ENCODE measurements around the gene CRYBB3.
"Not testable (repeated sequence)": the region's sequence is repeated elsewhere in the genome, so short reads cannot be mapped to it uniquely, and the experiment has no call there.

Gene CRYBB3

DNA sequence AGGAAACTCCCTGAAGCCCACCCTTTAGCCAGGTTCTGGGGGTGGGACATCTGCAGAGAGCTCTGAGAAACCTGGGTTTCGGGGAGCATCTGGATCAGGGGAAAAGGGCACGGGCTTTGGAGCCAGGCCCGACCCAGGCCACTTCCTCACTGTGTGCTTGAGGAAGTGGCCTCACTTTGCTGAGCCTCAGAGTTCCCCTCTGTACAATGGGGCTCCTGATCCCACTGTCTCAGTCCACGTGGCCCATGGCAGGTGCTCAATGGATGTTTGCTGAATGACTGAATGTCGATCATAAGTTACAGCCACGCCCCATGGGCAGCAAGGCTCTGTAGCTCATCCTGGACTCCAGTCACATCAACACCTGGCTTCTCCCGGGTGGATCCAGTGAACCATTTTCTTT lies 1.3 kb downstream of the CRYBB3 start:
- H3K27me3 ChIP-seq (ENCODE audit: control insufficient read depth, insufficient read depth, low read length), result no peaks in the 10 kb centered on the region
- no peaks in the 10 kb centered on the region for H3K4me1 ChIP-seq (ENCODE audit: control insufficient read depth, insufficient read depth, low read length)
- H3K9me3 ChIP-seq (ENCODE audit: control insufficient read depth, low read length), result no peaks in the 10 kb centered on the region
- H3K4me3 ChIP-seq (ENCODE audit: low read length), result no peak overlapping the region
- H3K36me3 ChIP-seq (ENCODE audit: control insufficient read depth, insufficient read depth, low read length), result peaks cover 7% of the 10 kb centered on the region
- no peak overlapping the region for H3K9ac ChIP-seq (ENCODE audit: low read length)

DNA sequence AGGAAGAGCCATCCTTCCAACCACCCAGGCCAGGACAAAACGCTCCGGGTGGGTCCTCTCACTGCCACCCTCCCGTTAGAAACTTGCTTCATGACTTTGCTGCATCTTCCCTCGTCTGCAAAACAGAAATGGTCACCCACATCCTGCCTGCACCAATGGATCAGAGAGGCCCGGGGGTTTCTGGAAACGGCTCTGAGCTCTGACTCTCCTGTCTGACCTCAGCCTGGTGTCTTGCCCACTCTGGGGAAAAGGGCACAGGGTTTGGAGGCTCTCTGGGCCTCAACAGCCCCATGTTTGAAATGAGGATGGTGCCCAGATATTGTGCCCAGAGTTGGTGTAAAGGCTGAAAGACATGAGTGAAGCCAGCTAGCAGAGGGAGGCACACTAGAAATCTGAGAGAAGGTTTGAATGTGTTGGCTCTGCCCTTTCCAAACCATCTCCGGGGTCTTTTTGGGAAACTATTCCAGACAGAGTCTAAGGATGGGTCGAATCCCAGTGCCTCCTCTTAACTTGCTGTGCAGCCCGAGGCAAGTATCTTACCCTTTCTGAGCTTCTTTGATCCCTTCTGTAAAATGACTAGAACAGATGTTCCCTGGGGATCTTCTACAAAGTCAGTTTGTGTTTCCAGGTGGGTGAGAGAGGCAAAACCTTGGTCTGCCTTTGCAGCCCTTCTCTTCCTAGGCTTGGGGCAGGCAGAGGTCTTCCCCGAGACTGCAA lies 2.1 kb downstream of the CRYBB3 start:
- peaks cover 7% of the 10 kb centered on the region for H3K36me3 ChIP-seq (ENCODE audit: control insufficient read depth, insufficient read depth, low read length)
- H3K9me3 ChIP-seq (ENCODE audit: control insufficient read depth, low read length), result no peaks in the 10 kb centered on the region

DNA sequence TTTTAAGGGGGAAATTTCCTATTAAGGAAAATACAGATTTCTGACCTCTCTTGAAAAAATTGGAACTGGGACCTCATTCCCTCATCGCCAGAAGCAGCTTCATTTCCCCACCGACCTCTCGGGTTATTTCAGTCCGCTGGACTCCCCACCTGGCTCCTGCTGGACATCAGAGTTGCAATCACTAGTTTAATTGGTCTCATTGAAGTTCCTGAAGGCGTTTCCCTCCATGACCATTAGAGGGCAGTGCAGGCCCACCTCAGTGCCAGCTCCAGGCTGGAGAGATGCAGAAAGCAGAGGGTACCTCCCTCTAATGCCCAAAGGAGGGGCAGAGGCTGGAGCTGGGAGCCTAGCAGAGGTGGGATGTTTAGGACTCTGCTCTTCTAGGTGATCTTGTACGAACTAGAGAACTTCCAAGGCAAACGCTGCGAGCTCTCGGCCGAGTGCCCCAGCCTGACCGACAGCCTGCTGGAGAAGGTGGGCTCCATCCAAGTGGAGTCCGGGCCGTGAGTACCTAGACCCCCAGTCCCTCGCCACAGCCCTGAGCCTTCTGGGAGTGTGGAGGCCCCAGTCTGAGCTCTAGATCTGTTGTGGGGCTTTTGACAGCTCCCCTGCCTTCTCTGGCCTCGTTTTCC lies 2.7 kb downstream of the CRYBB3 start:
- Histone ChIP-seq H3K9me3 (ENCODE audit: control insufficient read depth, low read length) (no peaks in the 10 kb centered on the region), H3K4me1 (ENCODE audit: control insufficient read depth, insufficient read depth, low read length) (no peaks in the 10 kb centered on the region), H3K36me3 (ENCODE audit: control insufficient read depth, insufficient read depth, low read length) (peaks cover 7% of the 10 kb centered on the region), H3K4me3 (ENCODE audit: low read length) (no peak overlapping the region), H3K27me3 (ENCODE audit: control insufficient read depth, insufficient read depth, low read length) (no peaks in the 10 kb centered on the region), H3K9ac (ENCODE audit: low read length) (no peak overlapping the region)

More for the DNA sequence above, 2.1 kb downstream of the CRYBB3 start:
- H3K4me1 ChIP-seq (ENCODE audit: control insufficient read depth, insufficient read depth, low read length), result no peaks in the 10 kb centered on the region
- H3K4me3 ChIP-seq (ENCODE audit: low read length), result no peak overlapping the region
- H3K9ac ChIP-seq (ENCODE audit: low read length), result no peak overlapping the region
- H3K27me3 ChIP-seq (ENCODE audit: control insufficient read depth, insufficient read depth, low read length), result no peaks in the 10 kb centered on the region

DNA sequence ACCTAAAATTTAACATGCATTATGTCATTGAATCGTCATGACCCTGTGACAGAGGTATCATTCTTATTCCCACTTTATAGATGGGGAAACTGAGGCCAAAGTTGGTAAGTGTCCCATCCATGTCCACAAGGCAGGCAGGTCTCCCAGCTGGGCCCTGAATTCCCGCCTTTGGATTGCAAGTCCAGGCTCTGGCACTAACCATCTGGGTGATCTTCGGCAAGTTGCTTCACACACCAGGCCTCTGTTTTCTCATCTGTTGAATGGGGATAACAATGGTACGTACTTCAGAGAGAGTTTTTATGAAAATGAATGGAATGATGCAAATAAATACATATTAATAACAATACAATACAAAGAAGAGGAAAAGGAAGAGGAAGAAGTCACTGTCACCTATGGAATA lies 3.4 kb downstream of the CRYBB3 start:
- H3K27me3 ChIP-seq (ENCODE audit: control insufficient read depth, insufficient read depth, low read length), result no peaks in the 10 kb centered on the region
- H3K36me3 ChIP-seq (ENCODE audit: control insufficient read depth, insufficient read depth, low read length), result peaks cover 7% of the 10 kb centered on the region
- H3K9me3 ChIP-seq (ENCODE audit: control insufficient read depth, low read length), result no peaks in the 10 kb centered on the region
- H3K4me3 ChIP-seq (ENCODE audit: low read length), result no peak overlapping the region
- H3K4me1 ChIP-seq (ENCODE audit: control insufficient read depth, insufficient read depth, low read length), result no peaks in the 10 kb centered on the region
- no peak overlapping the region for H3K9ac ChIP-seq (ENCODE audit: low read length)

DNA sequence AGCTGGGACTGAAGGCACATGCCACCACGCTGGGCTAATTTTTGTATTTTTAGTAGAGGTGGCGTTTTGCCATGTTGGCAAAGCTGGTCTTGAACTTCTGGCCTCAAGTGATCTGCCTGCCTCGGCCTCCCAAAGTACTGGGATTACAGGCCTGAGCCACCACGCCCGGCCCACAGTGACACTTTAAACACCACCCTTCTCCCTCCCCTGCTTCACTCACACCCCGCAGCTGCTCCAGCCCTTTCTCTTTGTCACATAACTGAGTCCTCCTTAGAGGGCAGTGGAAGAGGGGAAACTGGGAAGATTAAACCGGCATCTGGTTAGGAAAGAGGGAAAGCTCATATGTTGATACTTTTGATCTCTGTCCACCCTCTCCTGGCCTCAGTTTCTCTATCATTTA lies 4.9 kb downstream of the CRYBB3 start:
- not testable (repeated sequence) for H3K9me3 ChIP-seq (ENCODE audit: control insufficient read depth, low read length); H3K9ac ChIP-seq (ENCODE audit: low read length); H3K4me1 ChIP-seq (ENCODE audit: control insufficient read depth, insufficient read depth, low read length); H3K27me3 ChIP-seq (ENCODE audit: control insufficient read depth, insufficient read depth, low read length); H3K36me3 ChIP-seq (ENCODE audit: control insufficient read depth, insufficient read depth, low read length); H3K4me3 ChIP-seq (ENCODE audit: low read length)

DNA sequence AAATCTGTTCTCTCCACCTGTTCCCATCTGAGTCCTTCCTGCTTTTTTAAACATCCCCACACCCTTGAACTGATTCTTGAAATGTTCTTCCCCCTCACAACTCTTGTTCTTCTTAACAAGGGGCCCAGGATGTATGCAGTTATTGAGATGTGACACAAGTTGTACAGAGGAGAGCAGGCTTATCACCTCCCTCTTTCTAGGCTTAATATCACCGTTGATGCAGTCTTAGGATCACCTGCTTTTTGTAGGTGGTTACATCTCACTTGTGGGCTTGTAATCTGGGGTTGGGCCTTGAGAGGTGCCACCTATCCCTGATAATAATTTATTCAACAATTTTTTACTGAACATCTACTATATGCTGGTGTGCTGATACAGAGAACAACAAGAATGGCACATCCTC lies 6.2 kb downstream of the CRYBB3 start:
- no peaks in the 10 kb centered on the region for H3K27me3 ChIP-seq (ENCODE audit: control insufficient read depth, insufficient read depth, low read length)

DNA sequence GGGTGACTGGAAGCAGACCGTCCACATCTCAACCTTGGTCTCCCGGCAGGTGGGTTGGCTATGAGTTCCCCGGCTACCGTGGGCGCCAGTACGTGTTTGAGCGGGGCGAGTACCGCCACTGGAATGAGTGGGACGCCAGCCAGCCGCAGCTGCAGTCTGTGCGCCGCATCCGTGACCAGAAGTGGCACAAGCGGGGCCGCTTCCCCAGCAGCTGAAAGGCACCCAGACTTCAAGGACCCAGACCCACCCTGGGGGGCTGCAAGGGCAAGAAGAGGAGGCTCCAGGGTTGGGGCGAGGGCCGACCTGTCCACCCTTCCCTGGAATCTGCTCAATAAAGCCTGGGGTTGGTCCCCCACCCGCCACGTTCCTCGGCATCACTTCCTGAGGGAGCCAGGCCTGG lies 7.3 kb downstream of the CRYBB3 start:
- Histone ChIP-seq H3K4me3 (ENCODE audit: low read length) (no peak overlapping the region), H3K9ac (ENCODE audit: low read length) (no peak overlapping the region), H3K9me3 (ENCODE audit: control insufficient read depth, low read length) (no peaks in the 10 kb centered on the region), H3K4me1 (ENCODE audit: control insufficient read depth, insufficient read depth, low read length) (no peaks in the 10 kb centered on the region), H3K27me3 (ENCODE audit: control insufficient read depth, insufficient read depth, low read length) (no peaks in the 10 kb centered on the region), H3K36me3 (ENCODE audit: control insufficient read depth, insufficient read depth, low read length) (no peaks in the 10 kb centered on the region)

More for the DNA sequence above, 6.2 kb downstream of the CRYBB3 start:
- no peaks in the 10 kb centered on the region for H3K4me1 ChIP-seq (ENCODE audit: control insufficient read depth, insufficient read depth, low read length)
- no peak overlapping the region for H3K9ac ChIP-seq (ENCODE audit: low read length)
- H3K36me3 ChIP-seq (ENCODE audit: control insufficient read depth, insufficient read depth, low read length), result peaks cover 7% of the 10 kb centered on the region
- H3K4me3 ChIP-seq (ENCODE audit: low read length), result no peak overlapping the region
- H3K9me3 ChIP-seq (ENCODE audit: control insufficient read depth, low read length), result no peaks in the 10 kb centered on the region

DNA sequence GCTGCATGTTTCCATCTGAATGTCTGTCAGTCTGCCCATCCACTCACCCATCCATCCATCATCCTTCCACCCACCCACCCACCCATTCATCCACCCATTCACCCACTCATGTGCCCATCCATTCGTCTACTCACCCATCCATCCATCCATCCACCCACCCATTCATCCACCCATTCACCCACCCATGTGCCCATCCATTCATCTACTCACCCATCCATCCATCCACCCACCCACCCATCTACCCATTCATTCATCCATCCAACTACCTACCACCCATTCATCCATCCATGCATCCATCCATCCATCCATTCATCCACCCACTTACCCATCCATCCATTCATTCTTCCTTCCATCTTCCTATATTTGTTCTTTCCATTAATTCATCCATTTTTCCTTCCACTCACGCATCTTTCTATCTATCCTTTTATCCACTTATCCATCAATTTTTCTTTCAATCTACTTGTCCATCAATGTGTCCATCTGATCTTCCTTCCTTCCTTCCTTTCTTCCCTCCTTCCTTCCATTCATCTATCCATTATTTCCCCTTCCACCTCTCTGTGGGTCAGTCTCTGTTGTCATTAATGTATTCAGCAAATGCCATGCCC lies 8.0 kb downstream of the CRYBB3 start:
- Histone ChIP-seq H3K4me3 (ENCODE audit: low read length) (no peak overlapping the region), H3K4me1 (ENCODE audit: control insufficient read depth, insufficient read depth, low read length) (no peaks in the 10 kb centered on the region), H3K9ac (ENCODE audit: low read length) (no peak overlapping the region), H3K36me3 (ENCODE audit: control insufficient read depth, insufficient read depth, low read length) (no peaks in the 10 kb centered on the region), H3K9me3 (ENCODE audit: control insufficient read depth, low read length) (no peaks in the 10 kb centered on the region), H3K27me3 (ENCODE audit: control insufficient read depth, insufficient read depth, low read length) (no peaks in the 10 kb centered on the region)

DNA sequence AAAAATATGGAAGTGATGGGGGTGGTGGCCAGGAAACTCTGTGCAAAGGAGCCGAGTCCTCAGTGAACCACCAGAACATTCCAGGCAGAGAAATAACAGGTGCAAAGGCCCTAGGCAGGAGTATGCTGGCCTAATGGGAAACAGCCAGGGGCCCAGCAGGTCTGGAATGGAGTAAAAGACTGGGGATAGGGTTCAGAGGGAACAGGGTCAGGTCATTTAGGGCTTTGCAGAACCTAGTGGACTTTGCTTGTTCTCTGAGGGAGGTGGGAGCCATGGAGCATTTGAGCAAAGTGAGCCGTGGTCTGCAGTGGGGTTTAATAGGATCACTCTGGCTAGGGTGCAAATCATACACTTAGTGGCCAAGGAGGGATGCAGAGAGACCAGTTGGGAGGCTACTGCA lies 8.7 kb downstream of the CRYBB3 start:
- no peaks in the 10 kb centered on the region for H3K36me3 ChIP-seq (ENCODE audit: control insufficient read depth, insufficient read depth, low read length)
- H3K27me3 ChIP-seq (ENCODE audit: control insufficient read depth, insufficient read depth, low read length), result no peaks in the 10 kb centered on the region
- no peaks in the 10 kb centered on the region for H3K4me1 ChIP-seq (ENCODE audit: control insufficient read depth, insufficient read depth, low read length)
- H3K4me3 ChIP-seq (ENCODE audit: low read length), result no peak overlapping the region
- H3K9me3 ChIP-seq (ENCODE audit: control insufficient read depth, low read length), result no peaks in the 10 kb centered on the region
- no peak overlapping the region for H3K9ac ChIP-seq (ENCODE audit: low read length)

DNA sequence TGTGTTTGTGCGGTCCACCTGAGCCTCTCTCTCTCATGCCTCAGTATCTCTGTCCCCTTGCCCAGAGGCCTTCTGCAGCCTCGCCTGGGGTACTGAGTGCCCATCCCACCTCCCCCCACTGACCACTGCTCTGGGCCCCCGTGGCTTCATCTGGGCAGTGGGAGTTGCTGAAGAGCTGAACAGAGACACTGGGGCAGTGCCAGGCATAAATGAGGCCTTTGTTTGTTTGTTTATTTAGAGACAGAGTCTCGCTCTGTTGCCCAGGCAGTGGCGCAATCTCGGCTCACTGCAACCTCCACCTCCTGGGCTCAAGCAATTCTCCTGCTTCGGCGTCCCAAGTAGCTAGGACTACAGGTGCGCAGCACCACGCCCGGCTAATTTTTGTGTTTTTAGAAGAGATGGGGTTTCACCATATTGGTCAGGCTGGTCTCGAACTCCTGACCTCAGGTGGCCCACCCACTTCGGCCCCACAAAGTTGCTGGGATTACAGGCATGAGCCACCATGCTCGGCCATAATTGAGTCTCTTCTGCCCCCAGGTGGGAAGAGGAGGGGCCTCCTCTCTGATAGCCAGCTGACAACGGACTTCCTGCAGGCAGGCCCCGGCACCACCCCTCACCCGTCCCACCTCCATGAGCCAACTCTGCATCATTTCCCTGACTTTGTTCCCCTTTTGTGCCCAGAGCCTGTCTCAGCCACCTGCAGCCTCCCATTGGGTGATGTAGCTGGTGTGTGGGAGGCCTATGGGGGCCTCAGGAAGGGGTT lies 9.3 kb downstream of the CRYBB3 start:
- H3K4me1 ChIP-seq (ENCODE audit: control insufficient read depth, insufficient read depth, low read length), result no peaks in the 10 kb centered on the region
- no peaks in the 10 kb centered on the region for H3K36me3 ChIP-seq (ENCODE audit: control insufficient read depth, insufficient read depth, low read length)
- H3K4me3 ChIP-seq (ENCODE audit: low read length), result no peak overlapping the region
- H3K9ac ChIP-seq (ENCODE audit: low read length), result no peak overlapping the region
- H3K9me3 ChIP-seq (ENCODE audit: control insufficient read depth, low read length), result no peaks in the 10 kb centered on the region
- no peaks in the 10 kb centered on the region for H3K27me3 ChIP-seq (ENCODE audit: control insufficient read depth, insufficient read depth, low read length)

DNA sequence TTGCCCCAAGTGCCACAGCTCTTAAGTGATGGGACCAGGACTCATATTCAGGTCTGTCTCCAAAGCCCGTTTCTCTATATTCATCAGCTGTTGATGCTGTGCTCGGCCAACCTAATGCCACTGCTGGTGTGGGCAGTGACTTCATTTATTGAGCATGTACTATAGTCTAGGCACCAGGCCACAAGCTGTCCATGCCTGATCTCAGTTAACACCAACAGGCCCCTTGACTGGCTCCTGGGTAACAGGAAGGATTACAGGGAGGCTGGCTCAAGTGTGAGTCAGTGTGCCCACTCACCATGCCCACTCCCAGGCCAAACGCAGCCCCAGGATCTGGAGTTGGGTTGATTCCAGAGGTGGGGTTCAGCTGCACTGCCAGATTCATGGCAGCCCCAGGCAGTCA lies 11.1 kb downstream of the CRYBB3 start:
- no peaks in the 10 kb centered on the region for H3K36me3 ChIP-seq (ENCODE audit: control insufficient read depth, insufficient read depth, low read length)
- no peak overlapping the region for H3K4me3 ChIP-seq (ENCODE audit: low read length)
- no peaks in the 10 kb centered on the region for H3K27me3 ChIP-seq (ENCODE audit: control insufficient read depth, insufficient read depth, low read length)

DNA sequence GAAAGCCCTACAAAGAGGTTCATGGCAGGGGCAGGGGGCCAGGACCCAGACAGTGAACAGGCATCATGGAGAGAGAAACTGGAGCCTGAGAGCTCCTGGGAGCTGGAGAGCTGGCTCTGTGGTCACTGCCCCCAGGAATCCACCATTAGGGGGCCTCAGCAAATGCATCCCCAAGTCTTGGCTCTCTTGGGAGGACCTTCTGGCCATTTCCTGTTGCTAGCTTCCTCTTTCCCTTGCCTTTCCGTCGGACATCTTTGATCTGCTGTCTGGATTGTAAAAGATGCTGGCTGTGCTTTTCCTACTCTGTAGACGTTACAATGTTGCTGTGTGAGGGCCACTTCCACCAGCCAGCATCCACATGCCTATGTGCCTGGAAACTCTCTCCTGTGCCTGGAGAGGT lies 12.7 kb downstream of the CRYBB3 start:
- Histone ChIP-seq H3K4me1 (ENCODE audit: control insufficient read depth, insufficient read depth, low read length) (no peaks in the 10 kb centered on the region), H3K4me3 (ENCODE audit: low read length) (no peak overlapping the region), H3K9ac (ENCODE audit: low read length) (no peak overlapping the region), H3K27me3 (ENCODE audit: control insufficient read depth, insufficient read depth, low read length) (peaks cover under 1% of the 10 kb centered on the region), H3K36me3 (ENCODE audit: control insufficient read depth, insufficient read depth, low read length) (no peaks in the 10 kb centered on the region), H3K9me3 (ENCODE audit: control insufficient read depth, low read length) (no peaks in the 10 kb centered on the region)

More for the DNA sequence above, 11.1 kb downstream of the CRYBB3 start:
- no peaks in the 10 kb centered on the region for H3K9me3 ChIP-seq (ENCODE audit: control insufficient read depth, low read length)
- no peak overlapping the region for H3K9ac ChIP-seq (ENCODE audit: low read length)
- no peaks in the 10 kb centered on the region for H3K4me1 ChIP-seq (ENCODE audit: control insufficient read depth, insufficient read depth, low read length)

All from mucosa of stomach (tissue), 1 donor.